ENCODE measurements around the gene FBXO9.

FBXO9 gene

GRCh38 chr6:53104916-53105315 lies 39.7 kb downstream of the FBXO9 start:
- Histone ChIP-seq H3K27ac (ENCODE audit: low read depth, low read length) (no peak overlapping the region), H3K27me3 (ENCODE audit: control insufficient read depth, low read length) (no peaks in the 10 kb centered on the region), H3K4me3 (ENCODE audit: low read length) (no peak overlapping the region), H3K4me1 (ENCODE audit: control insufficient read depth, low read length) (no peaks in the 10 kb centered on the region), H3F3A (ENCODE audit: control insufficient read depth, insufficient read depth) (no peaks in the 10 kb centered on the region), H3K79me2 (ENCODE audit: control insufficient read depth, low read length) (no peaks in the 10 kb centered on the region), H3K4me2 (ENCODE audit: low read length) (no peak overlapping the region), H3K9me3 (ENCODE audit: control insufficient read depth, insufficient read depth, low read length) (no peaks in the 10 kb centered on the region), H3K9me2 (replicated peaks; ENCODE audit: control insufficient read depth, low read length) (no peaks in the 10 kb centered on the region), H4K20me1 (ENCODE audit: control insufficient read depth, insufficient read depth, low read depth, low read length) (no peaks in the 10 kb centered on the region), H3K36me3 (ENCODE audit: control insufficient read depth, low read length) (peaks cover 8% of the 10 kb centered on the region)
- TF ChIP-seq CTCF (IDR thresholded peaks at IDR 0.05; ENCODE audit: low read depth, low read length, poor library complexity, severe bottlenecking) (no peak), EZH2phosphoT487 (IDR thresholded peaks at IDR 0.05; ENCODE audit: borderline replicate concordance, low read length) (no peak)

- Histone ChIP-seq H3K9me2 (replicated peaks; ENCODE audit: control insufficient read depth, low read length) (no peaks in the 10 kb centered on the region), H4K20me1 (ENCODE audit: control insufficient read depth, insufficient read depth, low read depth, low read length) (no peaks in the 10 kb centered on the region), H3K4me3 (ENCODE audit: low read length) (no peak overlapping the region), H3K79me2 (ENCODE audit: control insufficient read depth, low read length) (no peaks in the 10 kb centered on the region), H3K4me2 (ENCODE audit: low read length) (no peak overlapping the region), H3K27me3 (ENCODE audit: control insufficient read depth, low read length) (0 out of 2 replicates have a peak, but pooled peaks cover 3% of the 10 kb centered on the region), H3K4me1 (ENCODE audit: control insufficient read depth, low read length) (no peaks in the 10 kb centered on the region), H3F3A (ENCODE audit: control insufficient read depth, insufficient read depth) (no peaks in the 10 kb centered on the region), H3K27ac (ENCODE audit: low read depth, low read length) (no peak overlapping the region), H3K36me3 (ENCODE audit: control insufficient read depth, low read length) (peaks cover 2% of the 10 kb centered on the region; the same call in 1 of the 2 replicates), H3K9me3 (ENCODE audit: control insufficient read depth, insufficient read depth, low read length) (no peaks in the 10 kb centered on the region)
- no peak for TF ChIP-seq EZH2phosphoT487 (IDR thresholded peaks at IDR 0.05; ENCODE audit: borderline replicate concordance, low read length)
- no peak for TF ChIP-seq CTCF (IDR thresholded peaks at IDR 0.05; ENCODE audit: low read depth, low read length, poor library complexity, severe bottlenecking)
These were observed 41.9 kb downstream of the FBXO9 start for GRCh38 chr6:53107091-53107490.

- H3K36me3 ChIP-seq (ENCODE audit: control insufficient read depth, low read length), result no peaks in the 10 kb centered on the region
- H3K27me3 ChIP-seq (ENCODE audit: control insufficient read depth, low read length), result peaks cover 3% of the 10 kb centered on the region; the same call in 1 of the 2 replicates
- TF ChIP-seq CTCF (IDR thresholded peaks at IDR 0.05; ENCODE audit: low read depth, low read length, poor library complexity, severe bottlenecking), result no peak
- no peak for TF ChIP-seq EZH2phosphoT487 (IDR thresholded peaks at IDR 0.05; ENCODE audit: borderline replicate concordance, low read length)
- no peak overlapping the region for H3K27ac ChIP-seq (ENCODE audit: low read depth, low read length)
- H3K79me2 ChIP-seq (ENCODE audit: control insufficient read depth, low read length), result no peaks in the 10 kb centered on the region
- H3F3A ChIP-seq (ENCODE audit: control insufficient read depth, insufficient read depth), result no peaks in the 10 kb centered on the region
- no peaks in the 10 kb centered on the region for H4K20me1 ChIP-seq (ENCODE audit: control insufficient read depth, insufficient read depth, low read depth, low read length)
- no peaks in the 10 kb centered on the region for H3K9me3 ChIP-seq (ENCODE audit: control insufficient read depth, insufficient read depth, low read length)
- no peaks in the 10 kb centered on the region for H3K9me2 ChIP-seq (replicated peaks; ENCODE audit: control insufficient read depth, low read length)
- H3K4me2 ChIP-seq (ENCODE audit: low read length), result no peak overlapping the region
- no peak overlapping the region for H3K4me3 ChIP-seq (ENCODE audit: low read length)
- H3K4me1 ChIP-seq (ENCODE audit: control insufficient read depth, low read length), result no peaks in the 10 kb centered on the region
These were observed 44.4 kb downstream of the FBXO9 start for GRCh38 chr6:53109612-53110011.
